ENCODE data around the gene PSMD2.
"Not testable (repeated sequence)": the region's sequence is repeated elsewhere in the genome, so short reads cannot be mapped to it uniquely, and the experiment has no call there.

PSMD2 gene

GRCh38 chr3:184261854-184262763 lies 36.9 kb upstream of the PSMD2 start:
- no peaks in the 10 kb centered on the region for H3K27me3 ChIP-seq (ENCODE audit: low read depth, low read length)
- TF ChIP-seq CTCF (IDR thresholded peaks at IDR 0.05; ENCODE audit: low read depth, low read length) (no peak), EZH2phosphoT487 (IDR thresholded peaks at IDR 0.05; ENCODE audit: low read depth) (no peak)
- H3K4me1 ChIP-seq (ENCODE audit: low read length), result no peaks in the 10 kb centered on the region
- H3K36me3 ChIP-seq (replicated peaks; ENCODE audit: low read depth, low read length), result no peaks in the 10 kb centered on the region
- peak overlapping the region; percentile 93 for H3K4me3 ChIP-seq (ENCODE audit: low read length)
- H3K9me3 ChIP-seq (ENCODE audit: insufficient read depth, low read length), result no peaks in the 10 kb centered on the region
- H3K79me2 ChIP-seq (ENCODE audit: low read length), result no peaks in the 10 kb centered on the region
- no peaks in the 10 kb centered on the region for H4K20me1 ChIP-seq (ENCODE audit: insufficient read depth, low read length)
- H3K27ac ChIP-seq (ENCODE audit: low read length), result no peak overlapping the region
- peak overlapping the region; percentile 23 for H2AFZ ChIP-seq (ENCODE audit: low read depth, low read length)
- peak overlapping the region; percentile 81 for H3K4me2 ChIP-seq (ENCODE audit: low read length)
- peak overlapping the region; percentile 56 for H3K9ac ChIP-seq (ENCODE audit: low read length)

- Histone ChIP-seq H3K27ac (ENCODE audit: low read length) (no peak overlapping the region), H3K9ac (ENCODE audit: low read length) (no peak overlapping the region), H3K9me3 (ENCODE audit: insufficient read depth, low read length) (no peaks in the 10 kb centered on the region), H3K4me3 (ENCODE audit: low read length) (no peak overlapping the region), H3K4me2 (ENCODE audit: low read length) (no peak overlapping the region), H3K27me3 (ENCODE audit: low read depth, low read length) (0 out of 2 replicates have a peak, but pooled peaks cover 3% of the 10 kb centered on the region), H2AFZ (ENCODE audit: low read depth, low read length) (no peak overlapping the region), H3K79me2 (ENCODE audit: low read length) (no peaks in the 10 kb centered on the region), H3K36me3 (replicated peaks; ENCODE audit: low read depth, low read length) (no peaks in the 10 kb centered on the region), H3K4me1 (ENCODE audit: low read length) (no peaks in the 10 kb centered on the region), H4K20me1 (ENCODE audit: insufficient read depth, low read length) (no peaks in the 10 kb centered on the region)
- TF ChIP-seq EZH2phosphoT487 (IDR thresholded peaks at IDR 0.05; ENCODE audit: low read depth), result no peak
- no peak for TF ChIP-seq CTCF (IDR thresholded peaks at IDR 0.05; ENCODE audit: low read depth, low read length)
Observed at GRCh38 chr3:184262764-184263179, 36.3 kb upstream of the PSMD2 start.

GRCh38 chr3:184267249-184267648 lies 31.8 kb upstream of the PSMD2 start:
- H4K20me1 ChIP-seq (ENCODE audit: insufficient read depth, low read length); H3K4me2 ChIP-seq (ENCODE audit: low read length); H3K27ac ChIP-seq (ENCODE audit: low read length); H3K9me3 ChIP-seq (ENCODE audit: insufficient read depth, low read length); H3K79me2 ChIP-seq (ENCODE audit: low read length); H3K4me1 ChIP-seq (ENCODE audit: low read length); H3K9ac ChIP-seq (ENCODE audit: low read length); H3K36me3 ChIP-seq (replicated peaks; ENCODE audit: low read depth, low read length); H3K4me3 ChIP-seq (ENCODE audit: low read length); H3K27me3 ChIP-seq (ENCODE audit: low read depth, low read length); H2AFZ ChIP-seq (ENCODE audit: low read depth, low read length): not testable (repeated sequence)

- no peaks in the 10 kb centered on the region for H4K20me1 ChIP-seq (ENCODE audit: insufficient read depth, low read length)
- H2AFZ ChIP-seq (ENCODE audit: low read depth, low read length), result no peak overlapping the region
- H3K27me3 ChIP-seq (ENCODE audit: low read depth, low read length), result 0 out of 2 replicates have a peak, but pooled peaks cover 3% of the 10 kb centered on the region
- H3K4me2 ChIP-seq (ENCODE audit: low read length), result no peak overlapping the region
- H3K27ac ChIP-seq (ENCODE audit: low read length), result no peak overlapping the region
- no peak overlapping the region for H3K4me3 ChIP-seq (ENCODE audit: low read length)
- TF ChIP-seq CTCF (IDR thresholded peaks at IDR 0.05; ENCODE audit: low read depth, low read length) (no peak), EZH2phosphoT487 (IDR thresholded peaks at IDR 0.05; ENCODE audit: low read depth) (no peak)
- H3K4me1 ChIP-seq (ENCODE audit: low read length), result no peaks in the 10 kb centered on the region
- no peaks in the 10 kb centered on the region for H3K9me3 ChIP-seq (ENCODE audit: insufficient read depth, low read length)
- H3K79me2 ChIP-seq (ENCODE audit: low read length), result no peaks in the 10 kb centered on the region
- no peak overlapping the region for H3K9ac ChIP-seq (ENCODE audit: low read length)
- H3K36me3 ChIP-seq (replicated peaks; ENCODE audit: low read depth, low read length), result no peaks in the 10 kb centered on the region
Observed at GRCh38 chr3:184272269-184272668, 26.8 kb upstream of the PSMD2 start.
